HG02970 (cell line): Measurements from ENCODE around the gene C7.

Experiments
- ATAC-seq: cut with Tn5 transposase; IDR thresholded peaks from one replicate; pipeline ENCODE4 v1.9.1; 2021; ENCODE audit warnings: mild to moderate bottlenecking, moderate library complexity, moderate number of reproducible peaks; ENCODE audit not compliant: unreplicated experiment, low FRiP score

The C7 gene

DNA sequence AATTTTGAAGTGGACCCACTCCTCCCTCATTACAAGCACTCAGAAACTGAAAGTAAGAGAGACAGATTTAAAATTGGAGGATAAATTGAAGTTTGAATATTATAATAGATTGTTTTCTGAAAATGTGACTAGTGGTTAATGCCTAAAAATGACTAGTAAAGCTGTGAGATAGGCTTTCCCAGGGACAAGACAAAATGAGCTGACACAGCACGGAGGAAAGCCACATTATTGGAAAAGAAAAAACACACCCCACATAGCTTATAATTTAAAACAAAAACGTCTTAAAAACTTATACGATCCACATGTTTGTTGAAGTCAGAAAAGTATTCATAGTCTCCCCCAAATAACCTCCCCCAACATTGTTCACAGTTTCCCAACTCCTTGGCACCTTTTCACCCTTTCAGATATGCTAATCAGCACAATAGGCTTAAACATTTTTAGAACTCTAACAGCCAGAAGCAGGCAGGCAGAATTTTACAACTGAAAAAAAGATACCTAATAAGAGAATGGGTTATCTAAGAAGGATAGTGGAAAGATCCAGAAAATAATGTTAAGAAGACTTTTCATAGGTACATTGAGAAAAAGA is 6.1 kb downstream of the C7 start:
- no peak for ATAC-seq

GRCh38 chr5:40916226-40916625 is 6.9 kb downstream of the C7 start:
- ATAC-seq, result no peak

- ATAC-seq, result no peak
Observed at GRCh38 chr5:40928886-40929448, 19.7 kb downstream of the C7 start.

- ATAC-seq, result no peak
Observed at GRCh38 chr5:40932766-40933165, 23.5 kb downstream of the C7 start.

DNA sequence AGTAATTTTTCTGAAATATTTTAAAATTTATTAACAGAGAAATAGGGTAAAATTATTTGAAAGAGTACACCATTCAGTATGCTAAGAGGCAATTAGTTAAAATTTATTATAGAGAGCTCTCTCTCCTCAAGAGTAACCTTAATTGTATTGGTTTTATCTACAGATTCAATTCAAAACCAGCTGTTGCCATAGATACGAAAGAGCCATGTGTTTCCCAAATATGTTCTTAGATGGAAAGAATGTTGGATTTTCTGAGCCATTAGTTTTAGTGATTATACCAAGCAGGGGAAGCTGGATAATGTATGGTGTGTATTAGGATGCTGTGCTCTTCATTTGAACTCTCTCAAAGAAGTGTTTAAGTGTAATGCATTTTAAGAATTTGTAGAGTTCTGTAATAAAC is 27.8 kb downstream of the C7 start:
- no peak for ATAC-seq

DNA sequence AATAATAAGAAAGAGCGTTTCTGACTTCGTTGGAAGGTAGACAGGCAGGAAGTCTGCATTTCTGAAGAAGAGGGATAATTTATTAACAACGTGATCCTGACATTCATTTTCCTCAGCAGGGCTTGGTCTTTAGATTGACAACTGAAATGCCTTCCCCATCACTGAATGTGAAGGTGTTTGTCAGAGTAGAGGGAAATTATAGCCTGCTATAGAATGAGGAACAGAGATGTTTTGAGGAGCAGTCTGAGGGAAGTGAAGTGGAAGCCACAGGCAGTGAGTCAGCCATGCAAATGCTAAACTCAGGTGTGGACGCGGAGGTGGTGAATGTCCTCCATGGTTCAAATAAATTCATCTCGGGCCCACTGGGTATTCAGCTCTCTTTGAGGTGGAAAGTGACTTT is 30.5 kb downstream of the C7 start:
- ATAC-seq, result no peak

GRCh38 chr5:40945111-40945510 is 35.8 kb downstream of the C7 start:
- ATAC-seq, result no peak

DNA sequence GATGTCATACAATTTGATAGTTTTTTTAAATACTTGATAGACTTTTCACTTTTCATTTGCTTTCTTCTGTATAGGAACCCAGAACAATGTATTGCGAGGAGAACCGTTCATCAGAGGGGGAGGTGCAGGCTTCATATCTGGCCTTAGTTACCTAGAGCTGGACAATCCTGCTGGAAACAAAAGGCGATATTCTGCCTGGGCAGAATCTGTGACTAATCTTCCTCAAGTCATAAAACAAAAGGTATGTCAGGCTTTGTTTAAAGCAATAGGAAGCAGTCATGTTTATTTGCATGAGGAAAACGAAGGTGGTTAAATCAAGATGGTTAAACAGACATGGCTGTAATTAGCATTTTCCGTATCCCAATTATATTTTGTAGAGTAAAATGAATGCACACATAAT is 46.0 kb downstream of the C7 start:
- no peak for ATAC-seq

GRCh38 chr5:40957048-40957447 is 47.8 kb downstream of the C7 start:
- no peak for ATAC-seq

- ATAC-seq, result no peak
Observed at GRCh38 chr5:40958811-40959210, 49.5 kb downstream of the C7 start.

DNA sequence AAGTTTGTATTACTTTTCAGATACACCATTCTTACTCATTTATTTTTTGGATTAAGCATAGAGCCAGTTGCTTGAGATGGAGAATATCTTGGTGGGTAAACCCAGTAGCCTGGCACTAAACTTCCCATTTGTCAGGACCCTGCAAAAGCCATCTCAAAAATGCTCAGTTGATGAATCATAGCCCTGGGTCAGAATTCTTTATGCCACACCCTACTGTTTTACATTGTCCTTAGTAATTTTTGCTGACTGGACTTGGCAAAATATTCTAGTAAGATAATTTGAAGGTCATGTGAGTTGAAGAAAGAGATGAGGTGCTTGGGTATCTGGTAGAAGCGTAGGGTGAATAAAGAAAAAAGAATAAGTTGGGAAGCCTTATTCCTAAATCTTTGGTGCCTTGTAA is 50.7 kb downstream of the C7 start:
- no peak for ATAC-seq

GRCh38 chr5:40962207-40962955 is 53.1 kb downstream of the C7 start:
- no peak for ATAC-seq

- ATAC-seq, result no peak
Observed at GRCh38 chr5:40972434-40972833, 63.1 kb downstream of the C7 start.

- ATAC-seq, result no peak
Observed at GRCh38 chr5:40973364-40974004, 64.2 kb downstream of the C7 start.

DNA sequence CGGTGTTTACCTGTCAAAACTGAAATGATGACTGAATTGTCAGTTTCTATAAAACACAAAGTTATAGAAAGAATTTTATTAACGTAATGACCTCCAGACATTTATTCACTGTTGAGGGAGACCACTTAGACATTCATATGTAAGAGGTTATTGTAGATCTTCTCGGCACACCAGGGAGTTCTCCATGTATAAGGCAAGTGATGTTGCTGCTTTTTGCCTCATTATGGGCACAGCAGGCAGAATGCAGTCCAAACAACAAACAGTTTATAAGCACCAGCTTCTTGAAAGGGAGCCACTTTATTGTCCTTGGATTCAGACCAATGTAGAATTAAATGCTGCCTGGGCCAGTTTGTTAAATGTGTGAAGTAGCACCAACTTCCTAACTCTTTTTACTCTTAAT is 66.7 kb downstream of the C7 start:
- no peak for ATAC-seq

DNA sequence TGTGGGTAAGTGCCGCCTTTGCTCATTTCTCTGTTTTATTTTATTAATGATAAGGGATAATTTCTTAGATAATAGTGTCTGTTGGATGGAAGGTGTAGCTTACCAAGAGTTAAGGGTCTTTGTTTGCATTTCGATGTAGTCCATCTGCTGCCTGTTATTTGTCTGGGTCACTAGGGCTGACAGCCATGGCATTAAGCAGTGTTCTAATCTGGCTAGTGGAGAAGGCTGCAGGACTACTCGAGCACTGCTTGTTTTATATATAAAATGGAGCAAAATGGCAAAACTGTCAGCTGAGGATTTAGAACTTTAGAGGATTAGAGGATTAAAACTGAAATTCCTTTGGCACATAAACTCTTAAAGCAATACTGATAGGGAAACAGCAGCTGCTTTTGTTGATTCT is 67.5 kb downstream of the C7 start:
- ATAC-seq, result no peak

- no peak for ATAC-seq
Observed at GRCh38 chr5:40981420-40981819, 72.1 kb downstream of the C7 start.

- no peak for ATAC-seq
Observed at GRCh38 chr5:40983781-40984180, 74.5 kb downstream of the C7 start.

DNA sequence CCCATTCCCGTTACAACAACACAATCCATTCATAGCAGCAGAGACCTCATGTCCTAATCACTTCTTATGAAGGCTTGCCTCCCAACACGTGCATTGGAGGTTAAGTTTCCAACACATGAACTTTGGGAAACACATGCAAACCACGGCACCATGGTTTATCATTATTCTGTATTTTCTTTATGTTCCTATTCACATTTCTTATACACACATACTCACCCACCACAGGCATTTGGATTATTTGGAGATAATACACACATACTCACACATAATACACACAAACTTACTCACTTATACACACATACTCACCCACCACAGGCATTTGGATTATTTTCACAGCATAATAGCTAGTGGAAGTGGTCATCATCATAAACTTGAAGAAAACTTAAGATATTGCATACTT is 75.6 kb downstream of the C7 start:
- ATAC-seq, result no peak

- no peak for ATAC-seq
Observed at GRCh38 chr5:40985501-40985900, 76.2 kb downstream of the C7 start.

DNA sequence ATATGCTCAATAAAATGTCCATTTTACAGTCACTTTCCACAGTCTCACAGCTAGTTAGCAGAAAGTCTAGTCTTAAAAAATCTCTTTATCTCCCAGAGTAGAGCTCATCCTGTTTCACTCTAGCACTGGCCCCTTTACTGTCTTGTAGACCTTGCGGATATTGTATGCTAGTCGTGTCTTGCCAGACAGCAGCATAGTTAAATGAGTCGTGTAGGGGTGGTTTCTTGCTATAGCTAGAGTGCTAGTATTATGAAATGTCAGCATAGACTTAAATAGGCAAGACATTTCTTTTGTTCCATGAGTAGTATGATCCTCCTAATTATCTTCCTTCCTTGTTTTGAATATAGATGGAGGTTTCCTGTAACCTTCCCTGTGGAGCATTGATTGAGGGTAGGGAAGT is 77.4 kb downstream of the C7 start:
- ATAC-seq, result no peak

- ATAC-seq, result no peak
Observed at GRCh38 chr5:40987349-40987748, 78.1 kb downstream of the C7 start.
